A549 (cell line): ENCODE data around the gene ARPC2. TPM values are rescaled to one million over a fixed set of nuclear protein-coding genes. Genes with fewer than 3 reads are reported as not detected.

Experiments
- ATAC-seq, 2 experiments: fragments of 200-7000 bp in 1 of 2; fragments of >200 bp in 1 of 2; cut with Nextera tagmentation in 1 of 2; cut with Tn5 transposase in 1 of 2; 3 replicates each; pipeline versions ENCODE4 v1.8.0 to v1.9.1; 2018 to 2020; ENCODE audit warnings: mild to moderate bottlenecking in 1 of 2, moderate library complexity in 1 of 2
- CTCF ChIA-PET: fragments of 300-600 bp; sonication (Branson Sonifier 250); formaldehyde crosslinking; extraction: SDS; loops from one replicate; lab custom pipeline; 2021; ENCODE audit warnings: antibody characterized with exemption, inconsistent platforms; lab: Yijun Ruan, JAX
- POLR2A ChIA-PET: fragments of 350-600 bp; formaldehyde crosslinking; extraction: SDS; loops from one replicate; lab custom pipeline; 2021; ENCODE audit warnings: antibody characterized with exemption, inconsistent platforms; lab: Yijun Ruan, JAX
- DNase-seq, 2 experiments: peaks; one replicate each; pipeline versions ENCODE4 v3.0.0 to v3.0.0-alpha.2; 2011 to 2016; ENCODE audit warnings: low read depth in 1 of 2, low spot score in 1 of 2
- FAIRE-seq: peaks from 2 replicates; lab custom pipeline; 2011; peaks lifted over from hg19 to GRCh38; lab: Jason Lieb, UNC
- H3K27ac ChIP-seq, 2 experiments: fragments of >200 bp; sonication (Bioruptor Twin); formaldehyde crosslinking; 3 replicates each; pipeline ENCODE4 v1.5.1; 2016 to 2017
- H3K4me1 ChIP-seq: fragments of >200 bp; sonication (Bioruptor Twin); formaldehyde crosslinking; 3 replicates; pipeline ENCODE4 v1.6.1; 2016
- H3K4me2 ChIP-seq: fragments of >200 bp; sonication (Bioruptor Twin); formaldehyde crosslinking; 3 replicates; pipeline ENCODE4 v1.6.1; 2016
- H3K4me3 ChIP-seq: fragments of >200 bp; sonication (Bioruptor Twin); formaldehyde crosslinking; 3 replicates; pipeline ENCODE4 v1.5.1; 2016
- H3K9me3 ChIP-seq: fragments of >200 bp; sonication (Bioruptor Twin); formaldehyde crosslinking; 3 replicates; pipeline ENCODE4 v1.6.1; 2016
- CBX2 ChIP-seq: fragments of 200-600 bp; sonication (generic); IDR thresholded peaks from 2 replicates; pipeline ENCODE4 v1.6.1; 2016; ENCODE audit warnings: low read depth, mild to moderate bottlenecking, borderline replicate concordance
- CEBPB ChIP-seq, 2 experiments: fragments of >200 bp in 1 of 2; sonication (Bioruptor Twin) in 1 of 2; formaldehyde crosslinking in 1 of 2; IDR thresholded peaks; 2 replicates each; pipeline ENCODE4 v1.6.1; 2012 to 2016
- EHF ChIP-seq: fragments of 250-450 bp; sonication (Bioruptor Pico); IDR thresholded peaks from 2 replicates; pipeline ENCODE4 v1.5.0; 2020; ENCODE audit warnings: mild to moderate bottlenecking
- HOXB13 ChIP-seq: fragments of 250-450 bp; sonication (Bioruptor Pico); IDR thresholded peaks from 2 replicates; pipeline ENCODE4 v1.5.0; 2020; ENCODE audit warnings: low read depth, mild to moderate bottlenecking, moderate library complexity
- JUN ChIP-seq, 2 experiments: fragments of >200 bp; sonication (Bioruptor Twin); formaldehyde crosslinking; IDR thresholded peaks; 2 replicates in 1 of 2; 3 replicates in 1 of 2; pipeline ENCODE4 v1.6.1; 2016 to 2017
- JUNB ChIP-seq: fragments of >200 bp; sonication (Bioruptor Twin); formaldehyde crosslinking; IDR thresholded peaks from 2 replicates; pipeline ENCODE4 v1.6.1; 2016
- KDM1A ChIP-seq: fragments of 200-600 bp; sonication (generic); IDR thresholded peaks from 2 replicates; pipeline ENCODE4 v1.6.1; 2016; ENCODE audit warnings: low read depth, mild to moderate bottlenecking
- KDM5A ChIP-seq: fragments of 200-600 bp; sonication (generic); IDR thresholded peaks from 2 replicates; pipeline ENCODE4 v1.6.1; 2016; ENCODE audit warnings: antibody characterized with exemption, mild to moderate bottlenecking
- MYC ChIP-seq: IDR thresholded peaks from 2 replicates; pipeline ENCODE4 v1.6.1; 2012; ENCODE audit warnings: mild to moderate bottlenecking, inconsistent platforms, low read length, improper control_type of control experiment, borderline replicate concordance
- PHF8 ChIP-seq: fragments of 200-600 bp; sonication (generic); IDR thresholded peaks from 2 replicates; pipeline ENCODE4 v1.6.1; 2016; ENCODE audit warnings: low read depth, mild to moderate bottlenecking, antibody characterized with exemption, moderate library complexity, borderline replicate concordance
- POLR2A ChIP-seq: IDR thresholded peaks from 2 replicates; pipeline ENCODE4 v1.6.1; 2012; ENCODE audit warnings: mild to moderate bottlenecking, low read length
- POLR2AphosphoS2 ChIP-seq: conservative IDR thresholded peaks from 2 replicates; pipeline ENCODE4 v1.6.1; 2012; ENCODE audit warnings: low read length, improper control_type of control experiment, inconsistent platforms
- RARB ChIP-seq: fragments of 250-450 bp; sonication (Bioruptor Pico); IDR thresholded peaks from 2 replicates; pipeline ENCODE4 v1.8.0; 2021; ENCODE audit warnings: mild to moderate bottlenecking, moderate library complexity
- RNF2 ChIP-seq: fragments of 200-600 bp; sonication (generic); IDR thresholded peaks from 2 replicates; pipeline ENCODE4 v1.6.1; 2016; ENCODE audit warnings: low read depth, mild to moderate bottlenecking, antibody characterized with exemption, moderate library complexity, borderline replicate concordance
- SMC3 ChIP-seq: fragments of >200 bp; sonication (Bioruptor Twin); formaldehyde crosslinking; IDR thresholded peaks from 3 replicates; pipeline ENCODE4 v1.6.1; 2018; ENCODE audit warnings: inconsistent platforms
- SREBF2 ChIP-seq: fragments of 450-650 bp; IDR thresholded peaks from 2 replicates; pipeline ENCODE4 v1.6.1; 2014; ENCODE audit warnings: mild to moderate bottlenecking, moderate library complexity
- ZC3H11A ChIP-seq: fragments of 450-650 bp; IDR thresholded peaks from 2 replicates; pipeline ENCODE4 v1.6.1; 2014; ENCODE audit warnings: antibody characterized with exemption, mild to moderate bottlenecking
- ZNF302 ChIP-seq: fragments of 250-450 bp; sonication (Bioruptor Pico); IDR thresholded peaks from 2 replicates; pipeline ENCODE4 v1.9.0; 2021; ENCODE audit warnings: inconsistent platforms, mild to moderate bottlenecking, moderate library complexity
- WGBS: methylation state at CpG from one replicate; pipeline ENCODE4 v1.1.6; 2017; ENCODE audit errors: missing lambda C conversion rate; 5-methylcytosine and 5-hydroxymethylcytosine counted together
- polyA plus RNA-seq, 4 experiments: library from polyadenylated mRNA; depleted of rRNA in 3 of 4; stranded (reverse); fragments of >200 nt; fragmentation: RNase III in 1 of 4; extraction: RNeasy Plus Mini Kit Qiagen cat#74134 plus additional on column Dnase treatment in 1 of 4; gene quantifications; 2 replicates in 3 of 4; 3 replicates in 1 of 4; pipeline ENCODE4 v1.2.3, GENCODE V29; 2011 to 2017
- TF ChIP-seq, protein P1 (sequence below): fragments of 450-650 bp; IDR thresholded peaks from 2 replicates; pipeline ENCODE4 v1.6.1; 2014; ENCODE audit warnings: antibody characterized with exemption
- TF ChIP-seq, protein P2 (sequence below): fragments of >200 bp; sonication (Bioruptor Twin); formaldehyde crosslinking; IDR thresholded peaks from 3 replicates; pipeline ENCODE4 v1.6.1; 2016
- TF ChIP-seq, protein P3 (sequence below): IDR thresholded peaks from 2 replicates; pipeline ENCODE4 v1.6.1; 2012; ENCODE audit warnings: low read depth, borderline replicate concordance
- TF ChIP-seq, protein P4 (sequence below): IDR thresholded peaks from 2 replicates; pipeline ENCODE4 v1.6.1; 2012
- TF ChIP-seq, protein P5 (sequence below): fragments of >200 bp; sonication (Bioruptor Twin); formaldehyde crosslinking; IDR thresholded peaks from 2 replicates; pipeline ENCODE4 v1.6.1; 2016

The ARPC2 gene
- polyA plus RNA-seq, 2 of the 4 experiments (the other 2 are of a cell fraction): 263 to 374 TPM

DNA sequence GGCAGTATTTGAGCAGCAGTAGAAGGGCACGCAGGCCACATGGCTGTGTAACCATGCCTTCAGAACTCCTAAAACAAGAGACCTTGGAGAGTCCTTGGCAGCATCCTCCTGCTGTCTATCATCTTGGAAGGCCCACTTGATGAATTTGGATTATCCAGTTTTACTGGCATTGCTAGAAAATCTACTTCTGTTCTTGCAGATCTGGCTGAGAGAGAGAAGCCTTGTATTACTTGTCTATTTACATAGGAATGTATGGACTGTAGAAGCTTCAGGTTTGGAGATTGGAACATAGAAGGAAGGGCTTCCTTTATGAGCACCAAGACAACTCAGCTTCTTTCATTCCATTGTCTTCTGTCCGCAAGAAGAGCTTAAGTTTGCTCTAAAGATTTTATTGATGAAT, 27.7 kb downstream of the ARPC2 start:
- ATAC-seq (no peak), DNase-seq (no peak), FAIRE-seq (no peak)
- H3K4me2 ChIP-seq: no peak overlapping the region
- TF ChIP-seq SREBF2 (no peak), SMC3 (no peak), POLR2A (no peak), JUNB (no peak), RNF2 (no peak), RARB (CRISPR knock-in tag) (no peak), PHF8 (no peak), KDM1A (no peak), CEBPB (IDR thresholded peaks at IDR 0.05) (no peak), EHF (no peak)
- TF ChIP-seq, protein P1, sequence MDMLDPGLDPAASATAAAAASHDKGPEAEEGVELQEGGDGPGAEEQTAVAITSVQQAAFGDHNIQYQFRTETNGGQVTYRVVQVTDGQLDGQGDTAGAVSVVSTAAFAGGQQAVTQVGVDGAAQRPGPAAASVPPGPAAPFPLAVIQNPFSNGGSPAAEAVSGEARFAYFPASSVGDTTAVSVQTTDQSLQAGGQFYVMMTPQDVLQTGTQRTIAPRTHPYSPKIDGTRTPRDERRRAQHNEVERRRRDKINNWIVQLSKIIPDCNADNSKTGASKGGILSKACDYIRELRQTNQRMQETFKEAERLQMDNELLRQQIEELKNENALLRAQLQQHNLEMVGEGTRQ: no peak
- TF ChIP-seq, protein P2, sequence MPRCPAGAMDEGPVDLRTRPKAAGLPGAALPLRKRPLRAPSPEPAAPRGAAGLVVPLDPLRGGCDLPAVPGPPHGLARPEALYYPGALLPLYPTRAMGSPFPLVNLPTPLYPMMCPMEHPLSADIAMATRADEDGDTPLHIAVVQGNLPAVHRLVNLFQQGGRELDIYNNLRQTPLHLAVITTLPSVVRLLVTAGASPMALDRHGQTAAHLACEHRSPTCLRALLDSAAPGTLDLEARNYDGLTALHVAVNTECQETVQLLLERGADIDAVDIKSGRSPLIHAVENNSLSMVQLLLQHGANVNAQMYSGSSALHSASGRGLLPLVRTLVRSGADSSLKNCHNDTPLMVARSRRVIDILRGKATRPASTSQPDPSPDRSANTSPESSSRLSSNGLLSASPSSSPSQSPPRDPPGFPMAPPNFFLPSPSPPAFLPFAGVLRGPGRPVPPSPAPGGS: no peak
- TF ChIP-seq, protein P3, sequence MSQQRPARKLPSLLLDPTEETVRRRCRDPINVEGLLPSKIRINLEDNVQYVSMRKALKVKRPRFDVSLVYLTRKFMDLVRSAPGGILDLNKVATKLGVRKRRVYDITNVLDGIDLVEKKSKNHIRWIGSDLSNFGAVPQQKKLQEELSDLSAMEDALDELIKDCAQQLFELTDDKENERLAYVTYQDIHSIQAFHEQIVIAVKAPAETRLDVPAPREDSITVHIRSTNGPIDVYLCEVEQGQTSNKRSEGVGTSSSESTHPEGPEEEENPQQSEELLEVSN: no peak
- TF ChIP-seq, protein P4, sequence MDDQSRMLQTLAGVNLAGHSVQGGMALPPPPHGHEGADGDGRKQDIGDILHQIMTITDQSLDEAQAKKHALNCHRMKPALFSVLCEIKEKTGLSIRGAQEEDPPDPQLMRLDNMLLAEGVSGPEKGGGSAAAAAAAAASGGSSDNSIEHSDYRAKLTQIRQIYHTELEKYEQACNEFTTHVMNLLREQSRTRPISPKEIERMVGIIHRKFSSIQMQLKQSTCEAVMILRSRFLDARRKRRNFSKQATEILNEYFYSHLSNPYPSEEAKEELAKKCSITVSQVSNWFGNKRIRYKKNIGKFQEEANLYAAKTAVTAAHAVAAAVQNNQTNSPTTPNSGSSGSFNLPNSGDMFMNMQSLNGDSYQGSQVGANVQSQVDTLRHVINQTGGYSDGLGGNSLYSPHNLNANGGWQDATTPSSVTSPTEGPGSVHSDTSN: no peak
- TF ChIP-seq, protein P5, sequence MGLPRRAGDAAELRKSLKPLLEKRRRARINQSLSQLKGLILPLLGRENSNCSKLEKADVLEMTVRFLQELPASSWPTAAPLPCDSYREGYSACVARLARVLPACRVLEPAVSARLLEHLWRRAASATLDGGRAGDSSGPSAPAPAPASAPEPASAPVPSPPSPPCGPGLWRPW: no peak
- H3K27ac ChIP-seq: no peak overlapping the region
- POLR2A ChIA-PET: no interaction called here
- no peaks in the 10 kb centered on the region for H3K4me1 ChIP-seq
- no peak overlapping the region for H3K4me3 ChIP-seq
- CTCF ChIA-PET: interaction anchor here (0.9 to 1.7 kb wide), 3 partner anchors 14 to 20 kb away, joined by 3 to 5 read pairs (median 4); partner anchors contain the start of gene GPBAR1
- WGBS: 94% methylated on average over 2 of the region's 2 CpGs
- no peaks in the 10 kb centered on the region for H3K9me3 ChIP-seq

DNA sequence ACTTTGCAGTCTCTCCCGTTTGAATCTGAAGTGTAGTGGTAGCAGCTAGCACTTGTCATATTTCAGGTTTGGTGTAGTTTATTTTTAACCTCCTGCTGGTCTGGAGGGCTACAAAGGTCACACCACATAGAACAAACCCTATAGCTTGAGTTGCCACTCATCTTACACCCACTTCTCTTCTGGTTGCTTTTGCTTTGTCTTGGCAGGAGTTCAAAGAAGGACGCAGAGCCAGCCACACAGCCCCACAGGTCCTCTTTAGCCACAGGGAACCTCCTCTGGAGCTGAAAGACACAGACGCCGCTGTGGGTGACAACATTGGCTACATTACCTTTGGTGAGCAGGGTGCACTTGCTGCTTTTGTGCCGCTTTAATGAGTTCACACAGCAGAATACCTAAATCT, 28.2 kb downstream of the ARPC2 start:
- H3K27ac ChIP-seq: no peak overlapping the region
- TF ChIP-seq CBX2: no peak
- TF ChIP-seq MYC: no peak
- TF ChIP-seq KDM5A: no peak
- TF ChIP-seq ZNF302: no peak
- no peak for TF ChIP-seq JUN (IDR thresholded peaks at IDR 0.05)
- TF ChIP-seq POLR2AphosphoS2: no peak
- TF ChIP-seq POLR2A: no peak
- TF ChIP-seq, protein P5: no peak
- TF ChIP-seq SREBF2: no peak
- TF ChIP-seq ZC3H11A: no peak
- TF ChIP-seq HOXB13 (CRISPR knock-in tag): no peak
- no peaks in the 10 kb centered on the region for H3K4me1 ChIP-seq
- POLR2A ChIA-PET: no interaction called here
- H3K4me3 ChIP-seq: no peak overlapping the region
- H3K9me3 ChIP-seq: no peaks in the 10 kb centered on the region
- no peak for ATAC-seq
- no peak for DNase-seq
- no peak overlapping the region for H3K4me2 ChIP-seq
- WGBS: 83% methylated on average over 5 of the region's 5 CpGs
- no peak for FAIRE-seq
- CTCF ChIA-PET: interaction anchor here (0.9 to 1.7 kb wide), 4 partner anchors 14 to 772 kb away, joined by 3 to 5 read pairs (median 4); partner anchors contain the start of gene GPBAR1
